Choroid plexus epithelial cell (primary cell): ENCODE data around the gene PSEN1.
A peak's percentile ranks its signal among the peaks of the same experiment; 100 is the strongest.

ENCODE experiments used
- DNase-seq: peaks from one replicate; pipeline ENCODE4 v3.0.0-alpha.2; 2010; ENCODE audit warnings: low read depth
- H3K4me3 ChIP-seq: 2 replicates; pipeline ENCODE4 v1.5.1; 2011; ENCODE audit warnings: low read depth, mild to moderate bottlenecking, control low read depth, low read length, moderate library complexity
- CTCF ChIP-seq: conservative IDR thresholded peaks from 2 replicates; pipeline ENCODE4 v1.5.1; 2011; ENCODE audit warnings: low read depth, mild to moderate bottlenecking, control low read depth, inconsistent platforms, low read length, moderate library complexity

Gene PSEN1

GRCh38 chr14:73140811-73141323 lies 4.6 kb downstream of the PSEN1 start:
- no peak overlapping the region for H3K4me3 ChIP-seq
- TF ChIP-seq CTCF, result no peak
- no peak for DNase-seq

GRCh38 chr14:73142216-73142615 lies 5.9 kb downstream of the PSEN1 start:
- TF ChIP-seq CTCF, result no peak
- H3K4me3 ChIP-seq, result no peak overlapping the region
- DNase-seq, result no peak

DNA sequence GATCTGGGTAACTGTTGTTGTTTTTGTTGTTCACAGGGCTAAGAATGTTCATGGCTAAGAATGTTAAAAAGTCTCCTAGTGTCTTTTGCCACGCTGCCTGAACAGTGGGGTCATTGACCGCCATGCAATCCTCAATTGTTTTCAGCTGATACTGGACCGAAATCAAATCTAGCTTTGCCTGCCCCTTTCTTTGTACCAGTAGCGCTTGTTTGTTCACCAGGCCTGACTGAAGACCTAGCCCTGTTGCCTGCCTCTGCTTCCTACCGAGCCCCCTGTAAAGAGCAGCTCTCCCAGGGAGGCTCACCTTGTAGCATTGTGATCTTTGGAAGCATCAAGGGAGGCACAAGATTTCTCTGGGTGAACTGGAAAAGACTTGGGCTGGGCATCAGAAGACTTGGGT lies 6.7 kb downstream of the PSEN1 start:
- DNase-seq, result no peak
- no peak overlapping the region for H3K4me3 ChIP-seq
- no peak for TF ChIP-seq CTCF

- TF ChIP-seq CTCF, result no peak
- no peak overlapping the region for H3K4me3 ChIP-seq
- DNase-seq, result no peak
Measured at GRCh38 chr14:73143617-73144016, 7.3 kb downstream of the PSEN1 start.

- no peak for TF ChIP-seq CTCF
- no peak overlapping the region for H3K4me3 ChIP-seq
- no peak for DNase-seq
Measured at GRCh38 chr14:73145371-73145770, 9.1 kb downstream of the PSEN1 start.

GRCh38 chr14:73146111-73146510 lies 9.8 kb downstream of the PSEN1 start:
- no peak for TF ChIP-seq CTCF
- no peak for DNase-seq
- no peak overlapping the region for H3K4me3 ChIP-seq

- no peak for TF ChIP-seq CTCF
- peak; percentile 56 for DNase-seq
- no peak overlapping the region for H3K4me3 ChIP-seq
Measured at GRCh38 chr14:73149753-73150152, 13.4 kb downstream of the PSEN1 start.
